ENCODE measurements around the gene MTMR12. TPM values are rescaled to one million over a fixed set of nuclear protein-coding genes. Genes with fewer than 3 reads are reported as not detected.

Gene MTMR12
- total and polyA plus RNA-seq, 4 donors: 7.8 to 43.3 (median 23.8) TPM

- 59 to 70% methylated on average over 2 of the region's 2 CpGs for WGBS, 2 donors
- Histone ChIP-seq H3K27ac (ENCODE audit: low read depth in 1 of 2, low read length in 1 of 2) (peak overlapping the region in 1 of 2 donors; percentile 60), H3K9ac (ENCODE audit: insufficient read depth in 1 of 2, low read length in 2 of 2) (no peak overlapping the region), H3K4me1 (ENCODE audit: control insufficient read depth in 5 of 5, insufficient read depth in 5 of 5, low read length in 5 of 5) (peaks cover 0 to 3% (median 0%) of the 10 kb centered on the region in 5 donors), H3K4me3 (no peak overlapping the region), H3K9me3 (ENCODE audit: control insufficient read depth in 4 of 4, insufficient read depth in 3 of 4, low read length in 3 of 4) (no peaks in the 10 kb centered on the region), H3K36me3 (ENCODE audit: control insufficient read depth in 4 of 4, insufficient read depth in 4 of 4, low read length in 4 of 4) (peaks cover 9 to 23% (median 21%) of the 10 kb centered on the region in 4 donors), H3K27me3 (ENCODE audit: control insufficient read depth in 3 of 3, insufficient read depth in 3 of 3, low read length in 2 of 3) (no peaks in the 10 kb centered on the region)
- DNase-seq: no peak
- TF ChIP-seq CTCF (IDR thresholded peaks at IDR 0.05; ENCODE audit: control extremely low read depth, extremely low read depth): no peak
- no peak for ATAC-seq (ENCODE audit: insufficient read depth, low FRiP score)
These were observed 51.5 kb downstream of the MTMR12 start for GRCh38 chr5:32261198-32261597.

- TF ChIP-seq CTCF (IDR thresholded peaks at IDR 0.05; ENCODE audit: control extremely low read depth, extremely low read depth): no peak
- ATAC-seq (ENCODE audit: insufficient read depth, low FRiP score) (no peak), DNase-seq (no peak)
- Histone ChIP-seq H3K4me1 (ENCODE audit: control insufficient read depth in 5 of 5, insufficient read depth in 5 of 5, low read length in 5 of 5) (peaks cover 0 to 11% (median 4%) of the 10 kb centered on the region in 5 donors), H3K9me3 (ENCODE audit: control insufficient read depth in 4 of 4, insufficient read depth in 3 of 4, low read length in 3 of 4) (no peaks in the 10 kb centered on the region), H3K27ac (ENCODE audit: low read depth in 1 of 2, low read length in 1 of 2) (no peak overlapping the region), H3K9ac (ENCODE audit: insufficient read depth in 1 of 2, low read length in 2 of 2) (no peak overlapping the region), H3K36me3 (ENCODE audit: control insufficient read depth in 4 of 4, insufficient read depth in 4 of 4, low read length in 4 of 4) (peaks cover 12 to 20% (median 16%) of the 10 kb centered on the region in 4 donors), H3K4me3 (no peak overlapping the region), H3K27me3 (ENCODE audit: control insufficient read depth in 3 of 3, insufficient read depth in 3 of 3, low read length in 2 of 3) (no peaks in the 10 kb centered on the region)
- WGBS, 2 donors: 70 to 76% methylated on average over 1 of the region's 1 CpG
These were observed 53.7 kb downstream of the MTMR12 start for GRCh38 chr5:32259033-32259432.

DNA sequence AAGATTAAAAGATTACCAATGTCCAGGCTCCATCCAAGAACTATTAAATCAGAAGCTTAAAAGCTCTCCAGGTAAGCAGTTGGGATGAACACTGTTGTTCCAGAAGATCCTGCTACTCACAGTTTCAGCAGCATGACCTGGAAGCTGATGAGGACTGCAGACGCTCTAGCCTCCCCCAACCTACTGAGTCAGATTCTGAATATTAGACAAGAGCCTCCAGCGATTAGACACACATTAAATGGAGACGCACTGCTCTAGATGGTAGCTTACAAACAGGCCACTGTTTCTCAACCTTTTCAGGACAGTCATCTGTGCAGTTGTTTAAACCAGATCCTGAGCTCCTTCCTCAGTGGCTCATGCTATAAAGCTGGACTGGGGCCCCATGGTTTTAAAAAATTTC is 54.3 kb downstream of the MTMR12 start:
- Histone ChIP-seq H3K4me1 (ENCODE audit: control insufficient read depth in 5 of 5, insufficient read depth in 5 of 5, low read length in 5 of 5) (peaks cover 0 to 11% (median 4%) of the 10 kb centered on the region in 5 donors), H3K4me3 (no peak overlapping the region), H3K9me3 (ENCODE audit: control insufficient read depth in 4 of 4, insufficient read depth in 3 of 4, low read length in 3 of 4) (no peaks in the 10 kb centered on the region), H3K27ac (ENCODE audit: low read depth in 1 of 2, low read length in 1 of 2) (no peak overlapping the region), H3K27me3 (ENCODE audit: control insufficient read depth in 3 of 3, insufficient read depth in 3 of 3, low read length in 2 of 3) (no peaks in the 10 kb centered on the region), H3K36me3 (ENCODE audit: control insufficient read depth in 4 of 4, insufficient read depth in 4 of 4, low read length in 4 of 4) (peaks cover 12 to 25% (median 17%) of the 10 kb centered on the region in 4 donors), H3K9ac (ENCODE audit: insufficient read depth in 1 of 2, low read length in 2 of 2) (no peak overlapping the region)
- DNase-seq (no peak), ATAC-seq (ENCODE audit: insufficient read depth, low FRiP score) (no peak)
- 84 to 93% methylated on average over 3 of the region's 3 CpGs for WGBS, 2 donors
- no peak for TF ChIP-seq CTCF (IDR thresholded peaks at IDR 0.05; ENCODE audit: control extremely low read depth, extremely low read depth)

- no peak overlapping the region for H3K4me3 ChIP-seq
- no peak for TF ChIP-seq CTCF (IDR thresholded peaks at IDR 0.05; ENCODE audit: control extremely low read depth, extremely low read depth)
- no peak overlapping the region for H3K9ac ChIP-seq (ENCODE audit: insufficient read depth in 1 of 2, low read length in 2 of 2)
- DNase-seq: peak in 1 of 3 donors; percentile 37
- no peaks in the 10 kb centered on the region for H3K9me3 ChIP-seq (ENCODE audit: control insufficient read depth in 4 of 4, insufficient read depth in 3 of 4, low read length in 3 of 4)
- ATAC-seq (ENCODE audit: insufficient read depth, low FRiP score): no peak
- H3K27me3 ChIP-seq (ENCODE audit: control insufficient read depth in 3 of 3, insufficient read depth in 3 of 3, low read length in 2 of 3): no peaks in the 10 kb centered on the region
- H3K4me1 ChIP-seq (ENCODE audit: control insufficient read depth in 5 of 5, insufficient read depth in 5 of 5, low read length in 5 of 5): peaks cover 0 to 11% (median 4%) of the 10 kb centered on the region in 5 donors
- peak overlapping the region in 1 of 2 donors; percentile 28 for H3K27ac ChIP-seq (ENCODE audit: low read depth in 1 of 2, low read length in 1 of 2)
- peaks cover 7 to 19% (median 12%) of the 10 kb centered on the region in 4 donors for H3K36me3 ChIP-seq (ENCODE audit: control insufficient read depth in 4 of 4, insufficient read depth in 4 of 4, low read length in 4 of 4)
- 78 to 79% methylated on average over 2 of the region's 2 CpGs for WGBS, 2 donors
These were observed 57.2 kb downstream of the MTMR12 start for GRCh38 chr5:32255540-32255900.
